ENCODE data around the gene ZNF598. TPM values are rescaled to one million over a fixed set of nuclear protein-coding genes. Genes with fewer than 3 reads are reported as not detected.

Gene ZNF598
- total RNA-seq, 1 donor from 2014 or later: 48.8 TPM

DNA sequence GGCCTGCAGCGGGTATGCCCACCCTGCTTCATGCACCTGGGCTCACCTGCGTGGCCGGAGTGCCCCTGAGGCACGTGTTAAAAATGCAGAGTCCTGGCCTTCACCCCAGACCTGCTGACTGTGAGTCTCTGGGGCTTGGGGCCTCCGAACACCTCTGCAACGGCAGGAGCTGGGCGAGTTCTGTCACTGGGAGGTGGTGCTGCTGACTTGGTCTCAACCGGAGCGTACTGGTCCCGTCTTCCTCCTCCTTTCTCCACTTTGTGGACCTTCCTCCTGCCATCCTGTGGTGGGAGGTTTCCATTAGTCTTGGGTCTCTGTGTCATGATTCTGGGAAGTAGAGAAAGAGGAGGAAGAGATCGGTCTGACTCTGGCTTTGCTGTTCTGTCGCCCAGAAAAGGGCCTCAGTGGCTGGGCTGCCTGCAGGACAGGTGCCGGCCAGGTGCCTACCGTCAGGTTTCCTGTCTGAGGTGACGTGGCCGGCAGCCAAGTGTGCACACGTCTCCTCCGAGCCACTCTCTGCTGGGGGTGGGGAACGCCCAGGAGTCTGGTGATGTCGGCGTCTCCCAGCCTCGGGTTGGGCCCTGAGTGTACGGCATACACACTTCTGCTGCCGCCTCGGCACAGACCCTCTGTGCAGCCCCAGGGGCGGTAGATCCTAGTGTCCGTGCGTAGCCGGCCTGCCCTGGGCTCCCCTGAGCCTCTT is 45.1 kb upstream of the ZNF598 start:
- DNase-seq (ENCODE audit: low read depth): no peak
- TF ChIP-seq, protein P1, sequence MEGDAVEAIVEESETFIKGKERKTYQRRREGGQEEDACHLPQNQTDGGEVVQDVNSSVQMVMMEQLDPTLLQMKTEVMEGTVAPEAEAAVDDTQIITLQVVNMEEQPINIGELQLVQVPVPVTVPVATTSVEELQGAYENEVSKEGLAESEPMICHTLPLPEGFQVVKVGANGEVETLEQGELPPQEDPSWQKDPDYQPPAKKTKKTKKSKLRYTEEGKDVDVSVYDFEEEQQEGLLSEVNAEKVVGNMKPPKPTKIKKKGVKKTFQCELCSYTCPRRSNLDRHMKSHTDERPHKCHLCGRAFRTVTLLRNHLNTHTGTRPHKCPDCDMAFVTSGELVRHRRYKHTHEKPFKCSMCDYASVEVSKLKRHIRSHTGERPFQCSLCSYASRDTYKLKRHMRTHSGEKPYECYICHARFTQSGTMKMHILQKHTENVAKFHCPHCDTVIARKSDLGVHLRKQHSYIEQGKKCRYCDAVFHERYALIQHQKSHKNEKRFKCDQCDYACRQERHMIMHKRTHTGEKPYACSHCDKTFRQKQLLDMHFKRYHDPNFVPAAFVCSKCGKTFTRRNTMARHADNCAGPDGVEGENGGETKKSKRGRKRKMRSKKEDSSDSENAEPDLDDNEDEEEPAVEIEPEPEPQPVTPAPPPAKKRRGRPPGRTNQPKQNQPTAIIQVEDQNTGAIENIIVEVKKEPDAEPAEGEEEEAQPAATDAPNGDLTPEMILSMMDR (conservative IDR thresholded peaks at IDR 0.05; ENCODE audit: low read depth, low read length): no peak
- H3K4me3 ChIP-seq (ENCODE audit: low read depth, low read length): no peak overlapping the region

- TF ChIP-seq, protein P1 (conservative IDR thresholded peaks at IDR 0.05; ENCODE audit: low read depth, low read length): no peak
- H3K4me3 ChIP-seq (ENCODE audit: low read depth, low read length): no peak overlapping the region
- DNase-seq (ENCODE audit: low read depth): no peak
Measured at GRCh38 chr16:2053897-2054296, 44.3 kb upstream of the ZNF598 start.

DNA sequence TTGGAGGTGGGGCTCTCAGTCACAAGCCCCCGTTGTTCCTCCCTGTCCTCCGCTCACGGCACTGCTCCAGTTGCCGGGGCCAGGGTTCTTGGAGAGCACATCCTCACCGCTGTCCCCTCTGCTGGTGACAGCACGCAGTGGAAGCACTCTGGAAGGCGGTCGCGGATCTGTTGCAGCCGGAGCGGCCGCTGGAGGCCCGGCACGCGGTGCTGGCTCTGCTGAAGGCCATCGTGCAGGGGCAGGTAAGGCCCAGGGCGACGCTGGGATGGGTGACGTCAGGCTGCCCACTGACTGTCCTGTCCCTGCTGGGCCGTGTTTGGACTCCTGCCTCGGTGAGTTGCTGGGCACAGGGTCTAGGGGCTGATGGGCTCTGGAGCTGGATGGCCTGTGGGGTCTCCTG is 43.6 kb upstream of the ZNF598 start:
- no peak for DNase-seq (ENCODE audit: low read depth)
- TF ChIP-seq, protein P1 (conservative IDR thresholded peaks at IDR 0.05; ENCODE audit: low read depth, low read length): no peak
- no peak overlapping the region for H3K4me3 ChIP-seq (ENCODE audit: low read depth, low read length)

DNA sequence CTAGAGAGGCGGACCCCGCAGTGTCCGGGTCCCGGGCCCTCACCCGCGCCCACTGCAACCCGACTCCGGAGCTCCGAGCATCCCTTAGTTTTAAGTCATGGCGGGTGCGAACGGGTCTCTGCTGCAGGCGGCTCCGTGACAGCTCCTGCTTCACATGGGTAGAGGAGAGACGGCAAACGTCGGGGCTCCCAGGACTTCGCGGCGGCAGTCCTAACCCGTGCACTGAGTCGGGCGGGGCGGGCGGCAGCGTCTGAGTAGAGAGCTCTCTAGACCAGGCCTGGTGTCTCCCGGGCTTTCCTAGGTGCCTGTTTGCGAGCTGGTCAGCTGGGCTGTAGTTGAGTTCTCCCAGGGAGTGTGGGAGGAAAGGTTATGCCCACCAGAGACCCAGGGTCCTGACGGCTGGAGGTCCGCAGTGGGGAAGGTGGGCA is 38.5 kb upstream of the ZNF598 start:
- TF ChIP-seq, protein P1 (conservative IDR thresholded peaks at IDR 0.05; ENCODE audit: low read depth, low read length): no peak
- no peak for DNase-seq (ENCODE audit: low read depth)

DNA sequence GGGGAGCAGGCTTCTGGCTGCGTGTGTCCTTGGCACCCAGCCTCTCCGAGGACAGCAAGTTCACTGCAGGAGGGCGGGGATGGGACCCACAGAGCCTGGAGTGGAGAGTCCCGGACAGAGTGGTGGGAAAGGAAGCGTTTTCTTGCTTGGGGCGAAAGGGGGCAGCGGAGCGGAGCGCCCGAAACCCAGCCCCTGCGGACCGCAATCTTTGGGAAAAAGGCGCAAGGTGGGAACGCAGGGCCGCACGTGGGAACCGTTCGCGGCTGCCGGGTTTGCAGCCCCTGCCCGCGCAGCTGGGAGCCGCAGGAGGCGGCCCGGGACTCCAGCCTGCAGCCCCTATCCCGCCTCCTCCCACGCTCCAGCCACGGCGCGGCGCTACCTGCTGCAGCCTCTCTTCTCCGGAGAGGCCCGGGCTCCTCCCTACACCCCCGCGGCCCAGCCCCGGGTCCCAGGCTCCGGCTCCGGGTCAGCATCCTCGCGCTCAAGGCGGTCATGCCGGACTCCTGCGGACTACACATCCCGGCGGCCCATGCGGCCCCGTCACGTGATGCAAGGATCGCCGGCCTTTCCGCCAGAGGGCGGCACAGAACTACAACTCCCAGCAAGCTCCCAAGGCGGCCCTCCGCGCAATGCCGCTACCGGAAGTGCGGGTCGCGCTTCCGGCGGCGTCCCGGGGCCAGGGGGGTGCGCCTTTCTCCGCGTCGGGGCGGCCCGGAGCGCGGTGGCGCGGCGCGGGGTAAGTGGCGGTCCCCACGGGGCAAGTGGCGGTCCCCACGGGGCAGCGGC is 37.9 kb upstream of the ZNF598 start, which contains the start of the genes NTHL1 and TSC2:
Gene NTHL1, minus strand, starts transcription at position 505 of the 786 bp plus-strand sequence. Its CDS starts 11 bp downstream, at position 494.
Gene TSC2, plus strand, starts transcription at position 656 of the 786 bp plus-strand sequence. CDS start 631 bp downstream, outside the sequence.
- peak within 1 kb of the TSS; percentile 75 for H3K4me3 ChIP-seq (ENCODE audit: low read depth, low read length)

More for the DNA sequence above, 38.5 kb upstream of the ZNF598 start:
- peak overlapping the region; percentile 75 for H3K4me3 ChIP-seq (ENCODE audit: low read depth, low read length)

GRCh38 chr16:2046893-2047329 is 37.3 kb upstream of the ZNF598 start:
- H3K4me3 ChIP-seq (ENCODE audit: low read depth, low read length): peak overlapping the region; percentile 75
- no peak for DNase-seq (ENCODE audit: low read depth)
- TF ChIP-seq, protein P1 (conservative IDR thresholded peaks at IDR 0.05; ENCODE audit: low read depth, low read length): no peak

More for the DNA sequence above, 37.9 kb upstream of the ZNF598 start, which contains the start of the genes NTHL1 and TSC2:
- peak; percentile 39 for DNase-seq (ENCODE audit: low read depth)
- TF ChIP-seq, protein P1 (conservative IDR thresholded peaks at IDR 0.05; ENCODE audit: low read depth, low read length): peak; percentile 28
